Measurements from ENCODE around the gene FAM78A.
"Not testable (repeated sequence)": the region's sequence is repeated elsewhere in the genome, so short reads cannot be mapped to it uniquely, and the experiment has no call there.

Gene FAM78A

DNA sequence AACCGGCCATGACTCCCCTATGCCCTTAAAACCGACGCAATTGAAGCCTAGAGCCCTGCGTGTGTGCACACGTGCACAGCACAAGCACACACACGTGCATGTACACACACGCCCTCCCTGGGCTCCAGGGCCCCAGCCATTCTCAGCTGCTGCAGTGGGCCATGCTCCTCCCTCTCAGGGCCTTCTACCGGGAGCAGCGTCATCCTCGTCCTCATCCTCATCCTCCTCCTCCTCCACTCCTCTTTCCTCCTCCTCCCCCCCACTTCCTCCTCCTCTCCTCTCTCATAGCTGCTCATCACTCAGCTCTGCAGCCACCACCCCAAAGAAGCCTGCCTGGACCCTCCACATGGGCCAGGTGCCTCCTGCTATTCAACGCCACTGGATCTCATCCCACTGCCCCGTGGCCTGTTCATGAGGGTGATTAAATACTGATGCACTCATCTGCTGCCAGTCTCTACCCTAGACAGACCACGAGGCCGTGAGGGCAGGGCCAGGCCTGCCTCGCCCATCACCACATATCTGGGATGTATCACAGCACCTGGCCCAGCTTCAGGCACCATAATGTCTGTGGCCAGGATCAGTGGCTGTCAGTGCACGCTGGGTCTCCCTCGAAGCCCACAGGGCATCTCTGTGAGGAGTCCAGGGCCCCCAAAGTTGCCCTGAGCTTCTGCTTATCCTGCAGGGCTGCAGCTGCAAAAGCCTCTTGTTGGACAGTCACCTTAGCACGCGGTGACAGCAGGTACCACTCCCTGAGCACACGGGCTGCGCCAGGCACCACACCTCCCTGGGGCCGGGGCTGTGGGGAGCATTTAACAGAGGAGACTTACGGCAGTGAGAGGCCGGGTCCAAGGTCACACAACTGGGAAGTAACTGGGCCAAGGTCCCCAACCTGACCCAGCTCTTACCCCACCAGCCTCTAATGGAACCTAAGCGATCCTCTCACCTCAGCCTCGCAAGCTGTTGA lies 9.8 kb downstream of the FAM78A start:
- DNase-seq (ENCODE audit: low read depth, low spot score): no peak

DNA sequence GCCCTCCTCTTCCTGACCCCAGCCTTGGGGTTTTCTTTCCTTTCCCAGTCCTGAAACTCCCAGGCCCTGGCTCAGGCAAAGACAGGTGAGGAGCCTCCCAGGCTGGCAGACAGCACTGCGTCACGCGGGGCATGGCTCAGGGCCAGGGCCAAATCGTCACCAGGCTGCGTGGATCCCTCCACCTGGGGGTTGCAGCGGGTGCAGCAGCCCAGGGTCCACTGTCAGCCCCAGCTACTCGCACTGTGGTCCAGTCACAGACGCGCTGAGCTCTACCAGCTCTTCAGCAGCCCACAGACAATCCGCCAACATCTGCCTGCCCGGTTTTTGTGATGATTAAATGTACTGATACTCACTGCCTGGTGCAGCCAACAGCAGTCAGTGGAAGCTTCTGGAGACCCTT lies 12.1 kb downstream of the FAM78A start:
- DNase-seq (ENCODE audit: low read depth, low spot score): no peak

DNA sequence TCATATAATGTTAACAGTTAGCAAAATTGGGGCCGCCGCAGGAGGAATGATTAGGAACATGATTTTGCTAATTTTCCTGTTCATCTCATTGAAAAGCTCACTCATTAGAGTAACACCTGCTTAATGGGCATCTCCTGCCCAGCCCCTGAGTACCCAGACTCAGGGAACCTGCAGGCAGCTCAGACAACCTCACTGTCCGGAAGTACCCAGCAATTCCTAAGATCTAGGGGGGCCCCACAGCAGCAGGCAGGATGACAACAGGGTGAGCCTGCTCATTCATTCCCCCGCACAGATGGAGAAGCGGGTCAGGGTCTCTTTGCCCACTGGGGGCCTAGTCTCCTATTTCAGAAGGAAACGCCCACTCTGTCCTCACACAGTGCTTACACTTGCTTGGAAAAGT lies 12.6 kb downstream of the FAM78A start:
- DNase-seq (ENCODE audit: low read depth, low spot score): no peak

GRCh38 chr9:131263033-131263343 lies 13.3 kb downstream of the FAM78A start:
- DNase-seq (ENCODE audit: low read depth, low spot score): not testable (repeated sequence)

- DNase-seq (ENCODE audit: low read depth, low spot score): no peak
These were observed 13.8 kb downstream of the FAM78A start for GRCh38 chr9:131262327-131263032.

DNA sequence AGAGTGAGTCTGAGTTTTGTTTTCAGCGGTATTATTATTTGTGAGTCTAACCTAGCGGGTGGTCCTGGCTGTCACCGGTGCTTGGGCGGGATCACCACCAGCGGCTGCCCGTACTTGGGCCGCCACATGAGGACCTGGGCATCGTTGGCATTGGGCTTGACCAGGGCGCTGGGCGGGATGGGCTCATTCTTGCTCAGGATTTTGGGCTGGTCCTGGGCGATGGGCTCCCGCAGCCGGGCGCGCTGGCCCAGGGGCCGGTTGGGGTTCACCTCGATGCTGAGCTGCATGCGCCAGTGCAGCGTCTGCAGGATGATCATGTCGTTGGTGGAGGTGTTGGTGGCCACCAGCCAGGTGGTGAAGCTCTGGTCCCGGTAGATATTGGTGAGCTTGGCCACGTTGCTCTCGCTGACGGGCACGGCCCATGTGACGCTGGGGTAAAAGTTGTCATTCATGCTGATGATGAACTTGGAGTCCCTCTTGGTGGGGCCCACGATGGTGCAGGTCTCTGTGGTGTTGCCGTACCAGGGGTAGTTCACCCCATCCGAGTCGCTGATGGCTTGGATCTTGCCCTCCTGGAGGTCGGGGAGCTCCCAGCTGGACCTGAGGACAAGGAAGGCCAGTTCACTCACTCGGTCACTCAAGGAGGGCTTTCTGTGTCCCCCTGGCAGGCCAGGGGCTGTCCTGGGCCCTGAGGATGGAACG lies 15.4 kb downstream of the FAM78A start:
- no peak for DNase-seq (ENCODE audit: low read depth, low spot score)

DNA sequence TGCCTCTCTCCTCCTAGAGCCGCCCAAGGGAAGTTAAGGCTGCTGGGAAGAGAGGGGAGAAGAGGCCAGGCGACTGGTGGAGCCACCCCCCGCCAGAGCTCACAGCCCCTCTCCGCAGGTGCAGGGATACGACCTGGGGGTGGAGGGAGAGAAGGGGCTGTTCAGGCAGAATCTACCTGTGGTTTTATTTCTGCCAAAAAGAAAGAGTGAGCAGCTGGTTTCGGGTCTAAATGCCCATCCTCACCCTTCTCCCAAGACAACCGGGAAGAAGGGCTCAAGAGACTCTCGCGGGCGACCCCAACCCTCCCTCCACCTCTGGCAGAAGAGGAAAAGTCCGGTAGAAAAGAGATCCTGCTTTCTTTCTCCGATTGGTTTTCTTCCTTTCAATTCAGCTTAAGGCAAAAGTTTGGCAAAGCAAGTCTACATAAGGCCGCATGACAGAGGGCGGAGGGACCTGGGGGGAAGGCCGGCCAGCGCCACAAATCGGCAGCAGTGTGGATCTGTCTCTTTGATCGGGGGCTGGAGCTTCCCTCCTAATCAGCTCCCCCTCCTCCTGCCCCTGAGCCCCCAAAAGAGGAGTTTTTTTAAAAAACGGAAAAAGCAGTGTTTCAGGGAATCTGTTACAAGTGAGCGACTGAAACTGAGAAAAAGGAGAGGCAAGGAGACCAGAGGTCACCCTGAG lies 16.3 kb downstream of the FAM78A start:
- no peak for DNase-seq (ENCODE audit: low read depth, low spot score)

- DNase-seq (ENCODE audit: low read depth, low spot score): no peak
These were observed 16.8 kb downstream of the FAM78A start for GRCh38 chr9:131259432-131259898.

DNA sequence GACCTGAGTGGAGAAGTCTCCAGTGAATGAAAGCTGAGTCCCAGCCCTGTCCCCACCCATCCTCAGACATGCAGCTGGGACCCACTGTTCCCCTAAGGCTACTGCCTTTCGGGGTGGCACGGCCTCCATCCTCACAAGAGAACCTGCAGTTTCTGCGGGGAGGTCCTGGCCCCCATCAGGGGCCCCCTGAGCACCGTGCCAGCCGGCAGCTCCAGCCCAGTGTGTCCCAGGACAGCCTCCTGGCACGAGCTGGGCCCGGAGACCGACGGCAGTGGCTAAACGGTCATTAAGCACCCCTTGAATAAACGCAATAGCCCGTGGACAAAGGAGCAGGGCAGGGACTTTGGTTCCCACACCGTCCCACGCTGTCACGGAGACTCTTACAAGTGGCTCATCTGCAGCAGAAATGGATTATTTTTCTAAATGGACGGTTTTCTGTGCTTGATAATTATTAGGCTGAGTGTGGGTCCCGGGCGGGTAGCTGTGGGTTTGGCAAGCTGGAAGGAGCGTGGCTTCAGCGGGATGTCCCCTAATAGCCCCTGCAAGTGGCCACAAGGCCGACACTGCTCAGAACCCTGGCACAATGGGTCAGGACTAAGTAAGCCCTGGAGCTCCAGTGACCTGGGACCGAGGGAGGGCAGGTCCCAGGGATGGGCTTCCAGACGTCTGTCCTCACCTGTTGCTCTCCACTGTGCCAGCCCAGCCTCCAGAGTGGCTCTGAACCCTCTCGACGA lies 17.4 kb downstream of the FAM78A start:
- no peak for DNase-seq (ENCODE audit: low read depth, low spot score)

- no peak for DNase-seq (ENCODE audit: low read depth, low spot score)
These were observed 18.1 kb downstream of the FAM78A start for GRCh38 chr9:131258186-131258585.

- no peak for DNase-seq (ENCODE audit: low read depth, low spot score)
These were observed 18.9 kb downstream of the FAM78A start for GRCh38 chr9:131257266-131258025.

DNA sequence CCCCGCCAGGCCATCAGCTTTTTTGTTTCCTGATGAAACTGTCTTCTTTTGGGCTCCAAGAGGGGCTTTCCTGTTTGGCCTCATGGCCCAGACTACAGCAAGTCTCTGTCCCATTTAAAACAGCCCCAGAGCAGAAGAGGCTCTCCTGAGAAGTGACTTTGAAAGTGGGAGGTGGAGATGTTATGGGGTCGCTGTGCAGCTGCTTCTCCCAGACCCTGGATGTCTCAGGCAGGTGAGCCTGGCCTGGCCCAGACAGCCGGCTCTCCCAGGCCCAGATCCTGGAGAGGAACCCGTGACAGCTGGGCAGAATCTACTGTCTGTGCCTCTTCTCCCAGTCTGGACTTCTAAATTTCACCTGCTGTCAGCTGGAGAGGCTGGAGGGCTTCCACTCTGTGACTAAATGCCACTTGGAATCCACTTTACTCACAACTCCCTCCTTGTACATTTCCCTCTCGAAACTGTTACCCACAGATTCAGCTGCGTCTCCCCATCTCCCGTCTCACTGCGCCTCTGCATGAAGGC lies 20.6 kb downstream of the FAM78A start:
- no peak for DNase-seq (ENCODE audit: low read depth, low spot score)

- no peak for DNase-seq (ENCODE audit: low read depth, low spot score)
These were observed 21.7 kb downstream of the FAM78A start for GRCh38 chr9:131254626-131255025.

DNA sequence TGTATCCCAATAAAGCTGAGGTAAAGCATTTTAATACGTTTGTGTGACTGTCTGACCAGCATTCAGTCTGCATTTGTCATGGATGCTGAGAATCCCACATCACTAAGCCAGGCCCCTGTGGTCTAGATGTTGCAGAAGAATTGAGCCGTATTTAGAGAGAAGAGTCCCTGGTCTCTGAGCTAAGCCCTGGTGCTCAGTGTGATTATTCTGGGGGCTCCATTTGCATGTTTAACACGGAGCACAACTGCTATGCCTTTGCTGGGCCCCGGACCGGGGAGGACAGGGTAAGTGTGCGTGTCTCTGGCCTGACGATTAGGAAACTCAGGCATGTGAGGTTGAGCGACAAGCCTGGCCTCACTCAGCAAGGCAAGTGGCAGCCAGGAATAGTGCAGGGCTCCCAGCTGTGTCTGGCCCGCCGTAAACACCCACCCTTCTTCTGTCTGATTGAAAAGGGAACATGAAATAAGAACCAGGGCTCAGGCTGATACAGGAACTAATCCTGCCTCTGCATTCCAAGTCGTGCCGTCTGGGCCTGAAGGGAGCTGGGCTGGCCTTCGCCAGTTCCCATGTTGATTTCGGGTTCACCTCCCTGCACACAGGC lies 22.3 kb downstream of the FAM78A start:
- no peak for DNase-seq (ENCODE audit: low read depth, low spot score)

GRCh38 chr9:131252120-131252519 lies 24.2 kb downstream of the FAM78A start:
- no peak for DNase-seq (ENCODE audit: low read depth, low spot score)

GRCh38 chr9:131246618-131247017 lies 29.7 kb downstream of the FAM78A start:
- no peak for DNase-seq (ENCODE audit: low read depth, low spot score)

DNA sequence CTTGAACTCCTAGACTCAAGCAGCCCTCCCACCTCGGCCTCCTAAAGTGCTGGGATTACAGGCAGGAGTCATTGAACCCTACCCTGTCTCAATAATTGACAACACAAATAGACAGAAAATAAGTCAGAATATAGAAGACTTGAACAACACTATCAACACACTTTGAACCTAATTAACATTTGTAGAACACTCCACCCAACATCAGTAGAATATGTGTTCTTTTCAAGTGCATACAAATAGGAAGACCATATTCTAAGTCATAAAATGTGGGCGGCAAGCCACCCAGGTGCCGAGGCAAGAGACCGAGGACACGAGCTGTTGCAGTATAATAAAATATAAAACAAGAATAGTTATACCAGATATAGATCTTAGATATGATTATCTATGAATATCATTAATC lies 32.0 kb downstream of the FAM78A start:
- not testable (repeated sequence) for DNase-seq (ENCODE audit: low read depth, low spot score)

GRCh38 chr9:131240047-131240921 lies 36.0 kb downstream of the FAM78A start:
- DNase-seq (ENCODE audit: low read depth, low spot score): no peak

All from iPS DF 19.7 (cell line).